IPS DF 4.7 (cell line): ENCODE measurements around the gene SEZ6L2.
"Not testable (repeated sequence)": the region's sequence is repeated elsewhere in the genome, so short reads cannot be mapped to it uniquely, and the experiment has no call there.

ENCODE experiments used
- DNase-seq: peaks from one replicate; pipeline ENCODE4 v3.0.0-alpha.2; 2013; ENCODE audit warnings: low spot score; ENCODE audit errors: extremely low read depth

SEZ6L2 gene

DNA sequence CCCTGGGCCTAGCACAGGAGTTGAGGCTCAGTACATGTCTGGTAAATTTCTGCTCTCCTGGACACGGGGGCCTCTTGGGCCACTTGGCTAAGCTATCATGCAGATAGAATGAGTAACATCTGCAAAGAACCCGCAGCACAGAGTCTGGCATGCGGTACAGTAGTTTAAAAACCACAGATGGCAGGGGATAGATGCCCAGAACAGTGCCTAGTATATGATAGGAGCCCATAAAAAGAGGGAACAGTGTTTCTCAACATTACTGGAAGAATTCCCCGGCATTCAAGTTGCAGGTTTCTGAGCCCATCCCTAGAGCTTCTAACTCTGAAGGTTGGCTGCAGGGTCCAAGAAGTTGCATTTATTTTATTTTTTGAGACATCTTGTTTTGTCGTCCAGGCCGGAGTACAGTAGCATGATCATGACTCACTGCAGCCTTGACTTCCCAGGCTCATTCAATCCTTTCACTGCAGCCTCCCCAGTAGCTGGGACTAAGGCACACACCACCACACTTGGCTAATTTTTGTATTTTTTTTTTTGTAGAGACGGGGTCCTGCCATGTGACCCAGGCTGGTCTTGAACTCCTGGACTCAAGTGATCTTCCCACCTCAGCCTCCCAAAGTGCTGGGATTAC lies 42.1 kb downstream of the SEZ6L2 start:
- DNase-seq, result no peak

DNA sequence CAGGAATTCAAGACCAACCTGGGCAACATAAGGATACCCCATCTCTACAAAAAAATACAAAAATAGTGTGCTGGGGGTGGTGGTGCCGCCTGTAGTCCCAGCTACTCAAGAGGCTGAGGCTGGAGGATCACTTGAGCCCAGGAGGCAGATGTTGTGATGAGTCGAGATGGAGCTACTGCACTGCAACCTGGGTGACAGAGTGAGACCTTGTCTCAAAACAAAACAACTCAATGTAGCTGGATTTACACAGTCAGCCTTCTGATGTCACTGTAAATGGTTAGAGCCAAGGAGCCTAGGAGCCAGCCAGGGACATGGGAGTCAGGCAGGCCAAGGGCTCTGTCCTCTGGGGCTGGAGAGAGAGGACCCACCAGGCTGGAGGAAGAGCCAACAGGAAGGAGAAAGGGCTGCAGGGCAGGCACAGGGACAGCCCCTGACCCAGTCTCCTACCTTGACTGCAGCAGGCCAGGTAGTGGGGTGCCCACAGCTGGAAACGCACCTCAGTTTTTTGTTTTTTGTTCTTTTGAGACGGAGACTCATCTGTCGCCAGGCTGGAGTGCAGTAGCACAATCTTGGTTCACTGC lies 44.7 kb downstream of the SEZ6L2 start:
- DNase-seq, result no peak

DNA sequence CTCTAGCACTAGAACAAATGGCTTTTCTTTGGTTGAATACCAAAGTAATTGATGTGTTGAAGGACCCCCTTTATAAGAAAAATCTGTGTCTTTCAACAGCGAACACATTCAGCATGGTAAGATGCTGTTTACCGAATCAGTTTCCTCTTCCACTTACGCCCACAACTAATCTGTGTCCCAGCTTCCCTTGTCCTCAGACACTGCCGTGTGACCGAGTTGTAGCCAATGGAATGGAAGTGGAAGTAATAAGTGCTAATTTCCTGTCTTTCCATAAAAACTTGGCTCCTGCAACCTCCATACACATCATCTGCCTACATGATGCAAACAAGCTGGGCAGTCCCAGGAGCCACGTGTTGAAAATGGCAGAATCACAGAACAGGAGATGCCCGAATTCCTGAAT lies 46.7 kb downstream of the SEZ6L2 start:
- DNase-seq, result no peak

DNA sequence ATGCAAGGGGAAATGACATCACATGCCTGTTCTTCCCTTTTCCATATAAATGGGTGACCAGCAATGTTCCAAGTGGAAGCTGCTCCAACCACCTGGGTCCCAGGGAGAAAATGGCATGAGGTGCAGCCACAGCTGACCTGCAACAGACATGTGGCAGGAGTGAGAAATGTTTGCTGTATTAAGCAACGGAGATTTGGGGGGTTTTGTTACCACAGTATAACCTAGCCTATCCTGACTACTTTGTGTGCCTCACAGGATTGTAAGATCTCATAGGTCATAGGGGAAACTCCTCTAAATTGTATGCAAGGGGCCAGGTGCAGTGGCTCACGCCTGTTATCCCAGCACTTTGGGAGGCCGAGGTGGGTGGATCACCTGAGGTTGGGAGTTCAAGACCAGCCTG lies 48.4 kb downstream of the SEZ6L2 start:
- DNase-seq, result no peak

DNA sequence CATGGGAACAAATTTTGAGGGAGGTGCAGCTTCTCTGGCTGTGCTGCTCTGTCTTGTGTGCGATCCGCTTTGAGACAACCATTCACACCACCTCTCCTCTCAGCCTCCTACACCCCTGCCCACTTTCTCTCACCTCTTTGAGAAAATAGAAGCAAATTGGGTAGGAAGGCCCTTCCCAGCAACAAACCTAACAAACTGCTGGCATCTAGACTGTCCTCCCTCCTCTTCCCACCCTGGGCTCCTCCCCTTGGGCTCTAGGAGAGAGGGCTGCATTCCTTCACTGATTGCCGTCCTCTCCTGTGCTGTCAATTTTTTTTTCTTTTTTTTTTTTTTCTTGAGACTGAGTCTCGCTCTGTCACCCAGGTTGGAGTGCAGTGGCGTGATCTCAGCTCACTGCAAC lies 49.8 kb downstream of the SEZ6L2 start:
- DNase-seq, result no peak

DNA sequence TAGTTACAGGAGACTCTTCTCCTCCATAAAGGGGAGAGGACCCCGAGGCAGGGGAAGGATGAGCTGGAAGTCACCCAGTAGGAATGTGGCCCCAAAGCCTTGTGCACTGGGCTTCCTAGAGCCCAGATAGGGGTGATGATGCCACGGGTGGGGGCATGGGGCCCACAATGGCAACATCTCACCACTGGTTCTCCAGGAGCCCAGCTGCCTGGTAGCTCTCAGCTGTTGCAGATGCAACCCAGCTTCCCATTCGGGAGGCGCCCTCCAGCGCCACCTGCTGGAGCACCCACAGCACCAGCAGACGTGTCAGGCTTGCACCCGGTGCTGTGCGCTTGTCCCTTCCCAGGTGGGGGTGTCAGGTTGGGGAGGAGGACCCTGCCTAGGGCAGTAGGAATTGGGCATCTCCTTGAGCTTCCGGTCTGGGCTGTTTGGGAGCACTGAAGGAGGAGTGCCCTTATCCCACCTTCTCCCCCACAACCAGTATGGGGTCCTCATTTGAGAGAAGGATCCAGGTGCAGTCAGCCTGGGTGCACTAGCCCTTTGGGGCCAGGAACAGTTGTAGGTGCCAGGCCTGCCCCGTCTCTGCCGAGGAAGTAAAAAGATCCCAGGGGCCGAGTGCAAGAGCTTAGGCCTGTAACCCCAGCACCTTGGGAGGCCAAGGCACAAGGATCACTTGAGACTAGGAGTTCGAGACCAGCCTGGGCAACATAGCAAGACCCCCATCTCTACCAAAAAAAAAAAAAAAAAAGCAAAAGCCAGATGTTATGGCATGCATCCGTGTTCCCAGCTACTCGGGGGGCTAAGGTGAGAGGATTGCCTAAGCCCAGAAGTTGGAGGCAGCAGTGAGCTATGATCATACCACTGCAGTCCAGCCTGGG lies 50.7 kb downstream of the SEZ6L2 start:
- DNase-seq, result peak; percentile 33

DNA sequence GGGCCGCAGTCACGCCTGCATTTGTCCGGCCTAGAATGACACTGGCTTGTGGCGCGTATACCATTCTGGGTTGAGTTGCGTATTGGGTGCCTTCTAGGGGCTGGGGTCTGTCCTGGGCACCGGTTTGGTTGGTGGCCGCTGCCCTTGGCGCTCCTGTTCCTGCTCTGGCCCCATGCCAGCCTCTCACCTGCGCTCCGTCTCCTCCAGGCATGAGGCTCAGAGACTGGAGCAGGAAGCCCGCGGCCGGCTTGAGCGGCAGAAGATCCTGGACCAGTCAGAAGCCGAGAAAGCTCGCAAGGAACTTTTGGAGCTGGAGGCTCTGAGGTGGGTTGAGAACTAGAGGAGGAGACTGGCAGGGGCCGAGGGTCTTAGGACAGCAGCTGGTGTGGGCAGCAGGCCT lies 53.7 kb downstream of the SEZ6L2 start:
- DNase-seq, result no peak

DNA sequence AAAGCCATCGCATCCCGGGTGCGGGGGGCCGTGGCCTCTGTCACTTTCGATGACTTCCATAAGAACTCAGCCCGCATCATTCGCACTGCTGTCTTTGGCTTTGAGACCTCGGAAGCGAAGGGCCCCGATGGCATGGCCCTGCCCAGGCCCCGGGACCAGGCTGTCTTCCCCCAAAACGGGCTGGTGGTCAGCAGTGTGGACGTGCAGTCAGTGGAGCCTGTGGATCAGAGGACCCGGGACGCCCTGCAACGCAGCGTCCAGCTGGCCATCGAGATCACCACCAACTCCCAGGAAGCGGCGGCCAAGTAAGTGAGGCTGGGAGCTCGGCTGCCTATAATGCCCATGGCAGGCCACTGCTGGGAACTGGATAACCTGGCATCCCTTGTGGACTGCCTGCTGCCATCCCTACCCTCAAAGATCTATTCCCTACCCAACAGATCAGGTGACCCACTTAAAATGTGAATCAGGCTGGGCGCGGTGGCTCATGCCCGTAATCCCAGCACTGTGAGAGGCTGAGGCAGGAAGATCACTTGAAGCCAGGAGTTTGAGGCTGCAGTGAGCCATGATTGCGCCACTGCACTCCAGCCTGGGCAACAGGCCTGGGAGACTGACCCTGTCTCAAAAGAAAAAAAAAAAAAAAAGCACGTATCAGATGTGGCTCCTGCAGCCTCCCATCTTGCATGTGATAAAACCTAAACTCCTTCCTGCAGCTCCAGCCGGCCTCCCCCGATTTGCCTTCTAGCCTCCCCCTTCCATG lies 54.6 kb downstream of the SEZ6L2 start:
- DNase-seq, result no peak

DNA sequence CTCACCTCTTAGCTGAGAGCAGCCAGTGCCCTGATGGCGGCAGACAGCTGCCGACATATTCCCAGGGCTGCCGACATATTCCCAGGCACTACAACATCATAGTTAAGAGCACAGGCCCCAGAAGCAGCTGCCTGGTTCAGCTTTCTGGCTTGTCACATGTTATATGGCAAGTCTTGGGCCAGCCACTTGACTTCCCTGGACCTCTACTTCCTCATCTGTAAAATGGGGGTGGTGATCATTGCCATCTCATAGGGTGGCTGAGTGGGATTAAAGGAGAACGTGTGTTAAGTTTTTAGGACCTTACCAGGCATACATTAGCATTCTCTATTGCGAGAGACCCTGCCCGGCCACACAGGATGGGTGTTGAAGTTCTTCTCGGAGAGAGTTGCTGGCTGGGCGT lies 55.4 kb downstream of the SEZ6L2 start:
- DNase-seq, result no peak

DNA sequence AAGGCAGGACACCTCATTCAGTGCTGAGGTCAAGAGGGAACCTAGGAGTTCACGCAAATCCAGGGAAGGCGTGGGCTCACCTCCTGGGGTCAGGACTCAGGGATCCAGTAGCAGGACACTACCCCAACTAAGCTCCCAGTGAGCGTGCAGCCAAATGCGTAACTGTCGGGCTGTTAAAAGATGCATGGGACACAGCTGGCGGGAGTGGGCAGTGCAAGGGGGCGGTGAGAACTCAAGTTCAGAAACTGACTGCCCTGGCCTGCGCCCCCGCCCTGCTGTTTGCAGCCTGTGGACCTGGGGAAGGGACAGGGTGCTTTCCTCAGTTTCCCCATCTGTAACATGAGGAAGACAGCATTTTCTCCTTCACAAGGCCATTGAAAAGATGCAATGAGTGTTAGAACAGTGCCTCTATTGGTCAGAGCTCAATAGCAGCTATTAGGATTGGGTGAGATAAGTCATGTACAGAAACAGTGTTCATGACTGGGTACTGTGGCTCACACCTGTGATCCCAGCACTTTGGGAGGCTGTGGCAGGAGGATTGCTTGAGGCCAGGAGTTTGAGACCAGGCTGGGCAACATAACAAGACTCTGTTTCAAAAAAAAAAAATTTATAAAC lies 56.5 kb downstream of the SEZ6L2 start:
- no peak for DNase-seq

DNA sequence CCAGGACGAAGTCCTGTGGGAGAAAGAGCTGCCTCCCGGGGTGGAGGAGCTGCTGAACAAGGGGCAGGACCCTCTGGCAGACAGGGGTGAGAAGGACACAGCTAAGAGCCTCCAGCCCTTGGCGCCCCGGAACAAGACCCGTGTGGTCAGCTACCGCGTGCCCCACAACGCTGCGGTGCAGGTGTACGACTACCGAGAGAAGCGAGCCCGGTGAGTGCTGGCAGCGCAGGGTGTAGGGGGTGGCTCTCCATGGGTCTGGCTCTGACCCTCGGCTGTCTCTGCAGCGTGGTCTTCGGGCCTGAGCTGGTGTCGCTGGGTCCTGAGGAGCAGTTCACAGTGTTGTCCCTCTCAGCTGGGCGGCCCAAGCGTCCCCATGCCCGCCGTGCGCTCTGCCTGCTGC lies 57.7 kb downstream of the SEZ6L2 start:
- no peak for DNase-seq

DNA sequence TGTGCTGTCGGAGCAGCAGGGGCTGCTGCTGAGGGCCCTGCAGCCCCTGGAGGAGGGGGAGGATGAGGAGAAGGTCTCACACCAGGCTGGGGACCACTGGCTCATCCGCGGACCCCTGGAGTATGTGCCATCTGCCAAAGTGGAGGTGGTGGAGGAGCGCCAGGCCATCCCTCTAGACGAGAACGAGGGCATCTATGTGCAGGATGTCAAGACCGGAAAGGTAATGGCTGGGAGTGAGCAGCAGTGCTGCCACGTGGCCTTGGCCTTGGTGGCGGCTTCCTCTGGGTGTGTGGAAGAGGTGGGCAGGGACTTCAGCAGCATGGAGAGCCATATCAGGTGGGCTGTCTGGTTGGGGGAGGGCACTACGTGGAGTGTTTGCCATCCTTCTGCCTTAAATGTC lies 59.1 kb downstream of the SEZ6L2 start:
- DNase-seq, result no peak

DNA sequence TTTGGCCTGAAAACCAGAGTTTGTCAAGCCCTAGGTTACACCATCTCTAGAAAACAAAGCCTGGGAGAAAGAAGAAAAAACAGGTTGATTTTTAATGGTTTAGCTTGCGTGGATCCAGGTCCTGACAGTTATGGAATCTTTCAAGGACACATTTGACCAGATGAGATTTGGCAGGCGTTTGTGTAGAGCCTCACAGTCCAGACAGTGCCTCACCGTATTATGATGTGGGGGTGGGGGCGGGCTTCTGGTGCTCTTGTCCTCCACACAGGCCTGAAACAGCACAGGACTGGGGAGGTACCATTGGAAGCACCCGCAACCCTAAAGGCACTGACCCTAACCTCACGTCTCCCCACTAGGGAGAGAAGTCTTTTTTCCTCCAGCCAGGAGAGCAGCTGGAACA lies 59.5 kb downstream of the SEZ6L2 start:
- DNase-seq, result no peak

DNA sequence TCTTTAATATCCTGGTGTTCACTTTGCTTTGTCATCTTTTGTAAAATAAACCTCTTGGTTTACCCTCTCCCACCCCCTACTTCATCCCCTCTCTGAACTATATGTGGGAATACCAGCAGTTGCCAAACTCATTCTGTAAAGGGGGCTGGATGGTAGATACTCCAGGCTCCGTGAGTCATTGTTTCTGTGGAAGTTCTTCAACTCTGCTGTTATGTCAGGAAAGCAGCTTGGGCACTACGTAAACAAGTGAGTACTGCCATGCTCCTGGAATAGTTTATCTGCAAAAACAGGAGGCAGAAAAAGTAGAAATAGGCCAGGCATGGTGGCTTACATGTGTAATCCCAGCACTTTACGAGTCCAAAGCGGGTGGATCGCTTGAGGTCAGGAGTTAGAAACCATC lies 61.5 kb downstream of the SEZ6L2 start:
- no peak for DNase-seq

DNA sequence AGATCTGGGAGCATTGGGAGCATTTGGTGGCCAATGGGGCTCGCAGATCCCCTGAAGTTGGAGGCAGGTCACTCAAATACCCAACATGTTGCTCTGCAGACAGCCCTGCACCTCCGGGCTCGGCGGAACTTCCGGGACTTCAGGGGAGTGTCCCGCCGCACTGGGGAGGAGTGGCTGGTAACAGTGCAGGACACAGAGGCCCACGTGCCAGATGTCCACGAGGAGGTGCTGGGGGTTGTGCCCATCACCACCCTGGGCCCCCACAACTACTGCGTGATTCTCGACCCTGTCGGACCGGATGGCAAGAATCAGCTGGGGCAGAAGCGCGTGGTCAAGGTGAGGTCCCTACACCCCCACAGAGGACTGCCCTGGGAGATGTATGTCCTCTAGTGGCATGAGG lies 62.7 kb downstream of the SEZ6L2 start:
- DNase-seq, result no peak

DNA sequence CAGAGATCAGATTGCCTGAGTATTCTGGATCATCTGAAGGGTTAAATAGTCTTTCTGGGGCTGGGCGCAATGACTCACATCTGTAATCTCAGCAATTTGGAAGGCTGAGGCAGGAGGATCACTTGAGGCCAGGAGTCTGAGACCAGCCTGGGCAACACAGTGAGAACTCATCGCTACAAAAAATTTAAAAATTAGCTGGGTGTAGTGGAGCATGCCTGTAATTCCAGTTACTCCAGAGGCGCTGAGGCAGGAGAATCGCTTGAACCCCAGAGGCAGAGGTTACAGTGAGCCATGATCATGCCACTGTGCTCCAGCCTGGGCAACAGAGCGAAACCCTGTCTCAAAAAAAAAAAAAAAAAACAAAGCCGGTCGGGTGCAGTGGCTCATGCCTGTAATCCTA lies 63.4 kb downstream of the SEZ6L2 start:
- no peak for DNase-seq

DNA sequence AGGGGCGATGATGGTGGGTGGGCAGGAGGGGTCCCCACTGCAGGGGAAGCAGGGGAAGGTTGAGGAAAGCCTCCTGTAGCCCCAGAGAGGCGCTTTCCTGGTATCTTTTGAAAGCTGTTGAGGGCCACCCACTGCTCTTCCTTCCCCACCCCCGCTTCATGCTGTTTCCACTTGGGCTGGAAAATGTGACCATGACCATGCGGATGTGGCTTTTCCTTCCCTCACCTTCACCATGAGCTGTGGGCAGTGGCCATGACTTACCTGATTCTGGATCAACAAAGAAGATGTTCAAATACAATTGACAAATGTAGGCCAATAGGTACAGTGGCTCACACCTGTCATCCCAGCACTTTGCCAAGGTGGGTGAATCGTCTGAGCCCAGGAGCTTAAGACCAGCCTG lies 65.3 kb downstream of the SEZ6L2 start:
- DNase-seq, result no peak

DNA sequence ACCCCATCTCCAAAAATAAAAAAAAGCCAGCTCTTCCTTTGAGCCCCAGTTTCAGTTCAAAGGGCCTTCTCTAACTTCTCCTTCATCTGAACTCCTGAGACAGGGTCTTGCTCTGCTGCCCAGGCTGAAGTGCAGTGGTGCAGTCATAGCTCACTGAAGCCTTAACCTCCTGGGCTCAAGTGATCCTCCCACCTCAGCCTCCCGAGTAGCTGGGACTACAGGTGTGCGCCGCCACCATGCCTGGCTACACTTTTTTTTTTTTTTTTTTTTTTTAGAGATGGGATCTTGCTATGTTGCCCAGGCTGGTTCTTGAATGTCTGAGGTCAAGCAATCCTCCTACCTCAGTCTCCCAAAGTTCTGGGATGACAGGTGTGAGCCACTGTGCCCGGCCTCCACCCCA lies 66.1 kb downstream of the SEZ6L2 start:
- not testable (repeated sequence) for DNase-seq

DNA sequence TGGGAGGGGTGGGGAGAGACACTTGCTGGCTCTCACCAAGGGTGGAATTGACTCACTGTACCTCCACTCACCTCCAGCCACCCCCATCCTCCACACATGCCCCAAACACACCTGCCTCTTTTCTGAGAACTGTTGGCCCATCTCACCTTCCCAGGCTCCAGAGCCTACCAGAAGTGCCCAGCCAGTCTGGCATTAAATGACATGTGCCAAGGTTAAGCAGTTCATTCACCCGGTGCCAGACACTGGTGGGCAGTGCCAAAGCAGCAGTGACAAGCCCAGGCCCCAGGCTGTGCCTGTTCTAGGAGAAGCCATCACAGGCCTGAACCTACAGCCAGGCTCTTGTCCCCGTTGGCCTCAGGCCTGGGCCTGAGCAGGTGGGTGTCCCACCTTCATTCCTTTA lies 67.9 kb downstream of the SEZ6L2 start:
- DNase-seq, result no peak

DNA sequence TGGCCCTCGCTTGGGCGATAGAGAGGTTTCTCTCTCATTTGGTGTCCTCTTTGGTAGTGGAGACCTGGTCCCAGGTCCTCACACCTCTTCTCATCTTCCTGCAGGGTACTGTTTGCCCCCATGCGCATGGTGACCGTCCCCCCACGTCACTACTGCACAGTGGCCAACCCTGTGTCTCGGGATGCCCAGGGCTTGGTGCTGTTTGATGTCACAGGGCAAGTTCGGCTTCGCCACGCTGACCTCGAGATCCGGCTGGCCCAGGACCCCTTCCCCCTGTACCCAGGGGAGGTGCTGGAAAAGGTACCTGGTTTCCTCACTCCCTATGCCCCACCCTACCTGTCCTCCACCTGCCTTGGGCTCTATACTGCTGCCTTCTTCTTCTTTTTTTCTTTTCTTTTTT lies 68.6 kb downstream of the SEZ6L2 start:
- DNase-seq, result no peak

DNA sequence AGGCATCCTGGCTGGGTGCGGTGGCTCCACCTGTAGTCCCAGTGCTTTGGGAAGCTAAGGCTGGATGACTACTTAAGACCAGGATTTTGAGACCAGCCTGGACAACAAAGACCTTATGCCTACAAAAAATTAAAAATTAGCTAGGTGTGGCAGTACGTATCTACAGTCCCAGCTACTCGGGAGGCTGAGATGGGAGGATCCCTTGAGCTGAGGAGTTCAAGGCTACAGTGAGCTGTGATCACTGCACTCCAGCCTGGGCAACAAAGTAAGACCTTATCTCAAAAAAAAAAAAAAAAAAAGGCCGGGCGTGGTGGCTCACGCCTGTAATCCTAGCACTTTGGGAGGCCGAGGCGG lies 73.0 kb downstream of the SEZ6L2 start:
- no peak for DNase-seq
